HG02642 (cell line): ENCODE data around the gene SKAP2.

ENCODE experiments used
- ATAC-seq: cut with Tn5 transposase; IDR thresholded peaks from one replicate; pipeline ENCODE4 v1.9.1; 2021; ENCODE audit warnings: mild to moderate bottlenecking; ENCODE audit not compliant: unreplicated experiment, poor library complexity

The SKAP2 gene

DNA sequence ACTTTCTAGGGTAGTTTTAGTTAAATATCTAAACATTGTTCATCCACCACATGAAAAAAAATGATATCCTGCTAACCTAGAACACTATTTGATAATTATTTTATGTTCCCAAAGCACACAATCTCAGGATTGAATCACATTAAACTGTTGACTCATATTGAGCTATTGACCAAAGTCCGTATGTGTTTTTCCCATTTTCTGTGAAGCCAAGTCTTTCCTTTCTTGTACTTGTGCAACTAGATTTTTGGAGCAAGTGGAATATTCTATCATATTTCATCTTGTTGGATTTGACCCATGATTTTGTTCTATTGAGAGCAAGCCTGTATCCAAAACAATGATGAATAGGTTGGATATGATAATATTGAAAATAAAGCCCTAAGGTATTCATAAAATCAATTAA, 164.6 kb downstream of the SKAP2 start:
- ATAC-seq, result no peak

GRCh38 chr7:26698806-26699205, 165.6 kb downstream of the SKAP2 start:
- no peak for ATAC-seq

DNA sequence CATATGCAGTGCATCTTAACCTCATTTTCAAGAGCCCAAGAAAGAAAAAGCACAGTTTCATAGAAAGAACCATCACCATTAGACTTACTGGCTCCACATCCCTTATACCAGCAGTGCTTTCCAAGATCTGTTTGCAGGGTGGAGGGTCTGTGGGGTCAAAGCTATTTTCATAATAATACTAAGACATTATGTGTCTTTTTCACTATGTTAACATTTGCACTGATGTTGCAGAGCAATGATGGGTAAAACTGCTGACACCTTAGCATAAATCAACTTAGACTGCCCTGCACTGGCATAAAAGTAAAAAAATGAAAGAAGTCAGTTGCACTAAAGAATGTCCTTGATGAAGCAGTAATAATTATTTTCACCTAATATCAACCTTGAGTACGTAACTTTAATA, 166.2 kb downstream of the SKAP2 start:
- no peak for ATAC-seq

DNA sequence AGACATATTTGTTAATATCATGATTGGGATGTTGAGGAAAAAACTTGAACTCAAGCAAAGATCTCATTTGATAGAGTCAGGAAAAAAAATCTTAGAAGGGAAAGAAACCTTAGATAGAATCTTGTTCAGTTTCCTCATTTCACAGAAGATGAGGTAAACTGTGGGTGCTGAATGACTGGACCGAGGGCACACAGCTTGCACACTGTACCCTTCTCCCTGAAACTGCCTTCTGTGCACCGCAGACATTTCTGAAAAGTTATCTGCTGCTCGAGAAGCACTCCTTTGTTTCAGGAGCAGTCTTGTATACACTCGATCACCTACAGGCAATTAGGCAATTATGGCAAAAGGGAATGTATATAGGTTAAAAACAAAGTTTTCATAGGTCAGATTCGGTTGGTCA, 167.4 kb downstream of the SKAP2 start:
- ATAC-seq, result no peak

DNA sequence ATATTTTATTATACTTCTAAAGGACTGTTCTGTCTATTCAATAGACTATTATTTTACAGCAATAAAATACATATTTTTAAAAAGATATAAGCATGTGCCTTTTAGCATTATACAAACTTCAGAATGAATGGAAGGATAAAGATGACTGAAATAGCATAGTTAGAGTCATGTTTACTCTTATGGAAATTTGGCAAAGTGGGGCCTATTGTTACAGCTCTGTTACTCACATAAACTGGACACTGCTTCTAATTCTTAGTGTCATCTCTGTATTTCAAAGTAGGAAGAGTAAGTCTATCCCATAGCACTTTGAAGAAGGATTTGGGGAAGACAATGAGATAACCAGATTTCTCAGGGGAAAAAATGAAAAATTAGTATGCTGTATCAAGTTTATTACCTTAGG, 168.2 kb downstream of the SKAP2 start:
- ATAC-seq, result no peak

DNA sequence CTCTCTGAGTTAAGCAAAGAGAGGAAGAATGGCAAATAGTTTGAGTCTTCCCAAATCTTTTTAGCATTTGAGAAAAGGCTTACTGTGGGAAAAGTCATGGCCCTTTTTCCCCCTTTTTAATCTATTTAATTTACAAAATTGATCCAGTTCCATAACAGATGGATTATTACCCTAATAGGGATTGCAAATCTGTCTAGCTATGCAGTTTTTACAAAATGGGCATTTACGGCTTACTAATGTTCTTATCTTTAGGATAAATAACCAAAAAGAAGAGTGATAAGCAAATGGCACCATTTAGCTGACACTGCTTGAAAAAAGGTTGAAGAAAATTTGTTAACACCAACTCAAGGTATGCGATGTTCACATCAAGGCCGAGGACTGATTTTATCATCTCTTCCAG, 169.7 kb downstream of the SKAP2 start:
- no peak for ATAC-seq

- ATAC-seq, result no peak
Measured at GRCh38 chr7:26694141-26694540, 170.2 kb downstream of the SKAP2 start.

DNA sequence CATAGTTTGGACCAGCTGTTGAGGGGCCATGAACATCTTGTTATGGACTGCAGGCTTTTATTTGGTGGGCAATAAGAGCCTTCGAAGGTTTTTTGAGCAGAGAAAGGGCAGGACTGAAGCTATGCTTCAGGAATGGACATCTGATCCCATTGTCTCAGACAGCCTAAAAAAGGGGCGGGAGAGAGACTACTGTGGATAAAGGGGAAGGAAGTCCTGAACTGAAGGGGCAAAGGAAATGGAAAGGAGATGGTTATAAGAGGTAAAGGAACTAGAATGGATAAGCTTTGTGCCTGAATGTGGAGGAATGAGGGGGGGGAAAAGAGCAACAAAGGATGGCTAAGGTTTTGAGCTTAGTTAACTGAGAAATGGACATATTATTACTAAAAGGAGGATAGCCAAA, 172.5 kb downstream of the SKAP2 start:
- no peak for ATAC-seq

- ATAC-seq, result no peak
Measured at GRCh38 chr7:26691406-26691805, 173.0 kb downstream of the SKAP2 start.

DNA sequence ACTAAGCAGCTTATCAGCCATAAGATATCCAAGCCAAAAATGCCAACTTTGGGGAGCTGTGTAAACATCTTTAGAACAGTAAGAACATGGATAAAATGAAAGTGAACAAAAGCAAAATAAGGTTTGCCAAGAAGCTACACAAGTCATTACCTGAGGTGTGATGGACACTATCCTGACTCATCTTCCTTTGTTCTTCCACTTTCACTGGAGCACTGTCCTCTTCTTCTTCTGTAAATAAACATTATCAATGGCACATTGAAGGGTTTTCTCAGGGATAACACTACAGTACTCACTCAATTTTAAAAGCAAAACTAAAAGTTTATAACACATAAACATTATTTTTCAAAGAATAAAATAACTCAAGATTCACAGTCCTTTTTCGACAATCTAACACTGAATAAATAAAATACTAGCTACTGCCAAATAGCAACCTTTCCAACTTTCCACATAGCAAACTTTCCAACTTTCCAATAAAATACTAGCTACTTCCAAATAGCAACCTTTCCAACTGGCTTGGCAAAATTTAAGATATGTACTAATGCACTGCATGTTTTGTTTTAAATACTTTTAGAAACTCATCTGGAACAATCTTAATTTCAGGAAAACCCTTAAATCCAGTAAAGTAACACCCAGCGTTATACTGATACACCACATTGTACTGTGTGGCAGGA, 174.1 kb downstream of the SKAP2 start:
- ATAC-seq, result no peak

DNA sequence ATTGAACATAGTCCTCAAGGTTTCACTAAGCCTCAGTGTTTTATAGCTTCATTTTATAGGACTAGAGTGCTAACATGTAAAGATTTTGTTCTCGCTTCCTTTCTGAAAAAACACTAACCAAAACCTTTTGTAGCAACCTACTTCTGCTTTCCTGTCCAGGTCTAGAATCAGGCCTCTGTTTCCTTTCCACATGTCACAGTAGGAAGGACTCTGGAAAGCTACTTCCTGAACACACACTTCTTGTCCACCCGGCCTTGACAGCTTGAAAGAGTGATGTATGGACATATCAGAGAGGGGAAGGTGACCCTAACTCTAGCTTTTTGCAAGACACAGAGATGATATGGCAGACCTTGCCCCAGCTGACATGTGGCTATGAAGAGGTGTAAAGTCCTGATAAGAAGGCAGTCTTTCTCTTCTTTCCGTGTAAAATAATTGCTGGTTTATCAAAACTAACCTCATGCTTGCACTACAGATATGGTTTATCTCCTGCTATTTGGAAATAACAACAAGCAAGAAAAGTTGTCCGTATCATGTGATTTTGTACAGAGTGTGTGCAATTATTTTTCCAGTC, 175.4 kb downstream of the SKAP2 start:
- ATAC-seq, result peak; percentile 79

GRCh38 chr7:26688388-26688787, 176.0 kb downstream of the SKAP2 start:
- no peak for ATAC-seq

- no peak for ATAC-seq
Measured at GRCh38 chr7:26687032-26687431, 177.4 kb downstream of the SKAP2 start.

DNA sequence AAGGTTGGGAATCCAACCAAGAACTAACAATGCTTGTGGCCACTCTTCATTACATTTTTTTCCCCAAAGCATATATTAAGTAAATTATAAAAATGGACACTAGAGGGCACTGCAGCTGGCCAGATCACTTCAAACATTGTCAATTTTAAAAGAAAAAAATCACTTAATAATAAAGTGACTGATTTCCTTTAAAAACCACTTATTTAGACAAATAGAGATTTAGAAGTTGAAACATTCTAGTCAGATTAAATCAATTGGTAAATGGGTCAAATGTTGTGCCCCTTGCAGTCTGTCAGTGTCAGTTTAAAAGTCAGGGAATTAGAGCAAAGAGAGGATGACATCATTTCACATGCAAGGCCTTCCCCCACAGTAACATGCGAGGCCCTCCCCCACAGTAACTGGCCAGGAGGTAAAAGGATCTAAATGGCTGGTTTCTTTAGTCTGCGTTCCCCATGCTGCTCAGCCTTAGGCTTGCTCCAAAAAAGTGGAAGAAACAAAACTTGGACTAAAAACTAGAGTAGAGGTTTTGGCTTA, 177.9 kb downstream of the SKAP2 start:
- no peak for ATAC-seq

- no peak for ATAC-seq
Measured at GRCh38 chr7:26685606-26686005, 178.8 kb downstream of the SKAP2 start.

DNA sequence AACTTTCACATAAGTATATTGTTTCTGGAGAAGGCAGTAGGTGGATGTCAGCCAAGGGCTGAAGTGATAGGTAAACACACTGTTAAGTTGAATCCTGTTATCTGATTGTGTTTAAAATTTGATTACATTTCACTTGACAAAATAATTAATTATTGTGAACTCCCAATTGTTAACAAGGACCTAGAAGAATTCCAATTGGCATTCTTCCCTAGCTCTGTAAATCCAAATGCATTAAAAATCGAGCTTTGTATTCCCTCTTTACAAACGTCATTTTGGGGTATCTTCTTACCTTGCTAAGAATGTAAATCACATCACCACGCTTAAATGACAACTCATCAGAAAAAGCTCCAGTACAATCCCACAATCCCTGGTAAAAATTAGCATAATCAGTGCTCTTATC, 179.9 kb downstream of the SKAP2 start:
- no peak for ATAC-seq

GRCh38 chr7:26683277-26683676, 181.1 kb downstream of the SKAP2 start:
- ATAC-seq, result no peak

DNA sequence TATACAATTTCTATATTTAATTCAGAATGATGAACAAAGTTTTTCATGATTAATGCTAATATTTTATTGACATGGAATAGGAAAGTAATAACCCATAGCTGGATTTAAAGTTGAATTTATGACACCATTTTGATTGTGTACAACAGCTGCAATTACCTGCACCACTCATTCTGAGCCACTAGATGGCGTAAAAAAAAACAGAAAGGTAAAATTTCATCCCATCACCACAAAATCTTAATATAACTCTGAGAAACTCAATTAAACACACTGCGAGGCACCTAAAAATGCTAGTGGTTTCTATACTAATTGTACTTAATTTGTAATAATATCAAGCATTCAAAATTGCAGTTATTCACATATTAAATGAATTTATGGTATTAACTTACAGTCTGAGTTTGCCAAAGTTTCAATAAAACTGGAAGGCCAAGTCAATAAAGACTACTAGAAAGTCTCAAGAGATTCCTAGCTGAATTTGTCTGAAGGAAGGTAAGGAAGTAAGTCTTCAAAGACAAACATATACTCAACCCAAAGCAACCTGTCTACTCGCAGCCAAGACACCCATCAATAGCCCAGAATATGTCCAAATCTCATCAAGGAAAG, 182.5 kb downstream of the SKAP2 start:
- ATAC-seq, result no peak

- ATAC-seq, result no peak
Measured at GRCh38 chr7:26680587-26680986, 183.8 kb downstream of the SKAP2 start.

DNA sequence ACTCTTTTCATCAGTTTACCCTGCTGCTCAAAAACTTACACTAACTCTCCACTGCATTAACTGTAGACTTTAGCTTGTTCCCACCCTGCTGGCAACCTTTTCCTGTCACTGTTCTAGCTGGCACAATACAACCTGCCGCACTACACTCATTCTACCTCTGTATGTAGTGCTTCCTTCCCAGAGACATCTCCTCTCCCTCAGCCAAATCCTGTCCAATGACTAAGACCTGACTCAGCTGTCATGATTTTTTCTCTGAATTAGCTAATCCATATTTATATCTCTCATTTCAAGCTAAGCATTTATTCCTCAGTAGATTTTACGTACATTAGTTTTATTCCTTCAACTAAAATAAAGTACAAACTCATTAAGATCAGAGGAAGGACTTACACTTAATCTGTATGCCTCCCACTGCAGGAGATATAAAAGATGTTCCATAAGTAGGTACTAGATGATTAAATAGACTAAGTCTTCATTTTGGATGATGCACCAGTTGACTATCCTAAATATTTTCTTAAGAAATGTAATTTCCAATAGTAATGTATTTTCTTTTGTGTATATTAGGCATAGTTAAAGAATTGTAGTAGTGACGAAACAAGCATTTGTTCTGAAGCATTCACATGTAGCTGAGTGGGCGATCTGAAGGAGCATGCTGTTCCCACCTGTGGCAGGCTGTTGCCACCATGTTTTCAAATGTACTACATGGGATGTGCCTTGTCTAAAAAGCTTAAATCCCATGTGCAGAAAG, 189.1 kb downstream of the SKAP2 start:
- no peak for ATAC-seq

- no peak for ATAC-seq
Measured at GRCh38 chr7:26673858-26674257, 190.5 kb downstream of the SKAP2 start.
